H9 (cell line): ENCODE results near the gene TRRAP. TPM values are rescaled to one million over a fixed set of nuclear protein-coding genes. Genes with fewer than 3 reads are reported as not detected.

Source experiments
- DNase-seq: peaks from one replicate; pipeline ENCODE4 v3.0.0-alpha.2; 2017
- H2AFZ ChIP-seq: one replicate; pipeline ENCODE4 v1.6.1; 2013; ENCODE audit warnings: mild to moderate bottlenecking, low read length, control low read depth, moderate library complexity
- H2AK5ac ChIP-seq: 2 replicates; pipeline ENCODE4 v1.6.1; 2013; ENCODE audit warnings: low read length, control low read depth, mixed read lengths; ENCODE audit not compliant: insufficient read length
- H2BK120ac ChIP-seq: one replicate; pipeline ENCODE4 v1.6.1; 2013; ENCODE audit warnings: low read depth, mild to moderate bottlenecking, low read length, control low read depth, inconsistent platforms; ENCODE audit not compliant: poor library complexity, severe bottlenecking
- H2BK12ac ChIP-seq: 2 replicates; pipeline ENCODE4 v1.6.1; 2013; ENCODE audit warnings: low read length, control low read depth, mixed read lengths, low read depth; ENCODE audit not compliant: insufficient read length
- H2BK15ac ChIP-seq: 2 replicates; pipeline ENCODE4 v1.6.1; 2013; ENCODE audit warnings: low read depth, low read length, control low read depth
- H2BK20ac ChIP-seq: one replicate; pipeline ENCODE4 v1.6.1; 2013; ENCODE audit warnings: low read depth, mild to moderate bottlenecking, low read length, control low read depth, inconsistent platforms; ENCODE audit not compliant: poor library complexity, severe bottlenecking
- H2BK5ac ChIP-seq: 2 replicates; pipeline ENCODE4 v1.6.1; 2013; ENCODE audit warnings: low read length, control low read depth, mixed read lengths; ENCODE audit not compliant: insufficient read length
- H3K14ac ChIP-seq: 2 replicates; pipeline ENCODE4 v1.6.1; 2013; ENCODE audit warnings: low read length, control low read depth; ENCODE audit not compliant: insufficient read depth
- H3K18ac ChIP-seq: 2 replicates; pipeline ENCODE4 v1.6.1; 2013; ENCODE audit warnings: low read depth, mild to moderate bottlenecking, mixed read lengths, low read length, control low read depth; ENCODE audit not compliant: insufficient read length
- H3K23ac ChIP-seq: 2 replicates; pipeline ENCODE4 v1.6.1; 2013; ENCODE audit warnings: low read length, control low read depth, mixed read lengths, low read depth; ENCODE audit not compliant: insufficient read length
- H3K23me2 ChIP-seq: 2 replicates; pipeline ENCODE4 v1.6.1; 2013; ENCODE audit warnings: low read depth, mild to moderate bottlenecking, mixed read lengths, low read length, control low read depth; ENCODE audit not compliant: insufficient read length, poor library complexity, severe bottlenecking
- H3K27ac ChIP-seq: 2 replicates; pipeline ENCODE4 v1.5.1; 2013; ENCODE audit warnings: low read length, control low read depth, mixed read lengths, low read depth; ENCODE audit not compliant: insufficient read length
- H3K27me3 ChIP-seq: 2 replicates; pipeline ENCODE4 v1.6.1; 2013; ENCODE audit warnings: low read length, control low read depth, inconsistent platforms; ENCODE audit not compliant: insufficient read depth
- H3K4ac ChIP-seq: 2 replicates; pipeline ENCODE4 v1.6.1; 2013; ENCODE audit warnings: low read depth, mild to moderate bottlenecking, control low read depth, inconsistent platforms, low read length, moderate library complexity
- H3K4me1 ChIP-seq: 2 replicates; pipeline ENCODE4 v1.6.1; 2013; ENCODE audit warnings: low read length, control low read depth, inconsistent platforms; ENCODE audit not compliant: insufficient read depth
- H3K4me2 ChIP-seq: 2 replicates; pipeline ENCODE4 v1.6.1; 2013; ENCODE audit warnings: low read length, control low read depth, mixed read lengths; ENCODE audit not compliant: insufficient read length, insufficient read depth
- H3K56ac ChIP-seq: 2 replicates; pipeline ENCODE4 v1.6.1; 2013; ENCODE audit warnings: low read depth, mild to moderate bottlenecking, mixed read lengths, low read length, control low read depth; ENCODE audit not compliant: insufficient read length
- H3K79me1 ChIP-seq: 2 replicates; pipeline ENCODE4 v1.6.1; 2013; ENCODE audit warnings: low read depth, mild to moderate bottlenecking, moderate library complexity, low read length, control low read depth, inconsistent platforms; ENCODE audit not compliant: insufficient read depth, poor library complexity, severe bottlenecking
- H3K79me2 ChIP-seq: 2 replicates; pipeline ENCODE4 v1.6.1; 2013; ENCODE audit warnings: low read length, control low read depth, inconsistent platforms; ENCODE audit not compliant: insufficient read depth
- H3K9ac ChIP-seq: 2 replicates; pipeline ENCODE4 v1.6.1; 2013; ENCODE audit warnings: low read length, control low read depth, mixed read lengths; ENCODE audit not compliant: insufficient read length; ENCODE audit errors: extremely low read depth
- H3K9me3 ChIP-seq: one replicate; pipeline ENCODE4 v1.6.1; 2013; ENCODE audit warnings: low read depth, low read length, inconsistent platforms; ENCODE audit not compliant: control insufficient read depth
- H3T11ph ChIP-seq: one replicate; pipeline ENCODE4 v1.6.1; 2013; ENCODE audit warnings: mild to moderate bottlenecking, low read length, control low read depth, inconsistent platforms
- H4K20me1 ChIP-seq: one replicate; pipeline ENCODE4 v1.6.1; 2013; ENCODE audit not compliant: control insufficient read depth, insufficient read length, insufficient read depth
- H4K5ac ChIP-seq: 2 replicates; pipeline ENCODE4 v1.6.1; 2013; ENCODE audit warnings: low read depth, mild to moderate bottlenecking, mixed read lengths, low read length, control low read depth; ENCODE audit not compliant: insufficient read length
- H4K8ac ChIP-seq: replicated peaks from 2 replicates; pipeline ENCODE4 v1.6.1; 2013; ENCODE audit warnings: low read length, control low read depth, mixed read lengths, low read depth; ENCODE audit not compliant: insufficient read length
- H4K91ac ChIP-seq: 2 replicates; pipeline ENCODE4 v1.6.1; 2013; ENCODE audit warnings: low read depth, mild to moderate bottlenecking, moderate library complexity, mixed read lengths, low read length, control low read depth; ENCODE audit not compliant: insufficient read length
- H3K27ac Mint-ChIP-seq, 3 experiments: 2 replicates in 2 of 3; 3 replicates in 1 of 3; pipeline ENCODE4 v1.8.0; 2020 to 2021; ENCODE audit warnings: mixed read lengths in 3 of 3, mild to moderate bottlenecking in 1 of 3, moderate library complexity in 1 of 3
- H3K27me3 Mint-ChIP-seq: 2 replicates; pipeline ENCODE4 v1.8.0; 2021; ENCODE audit warnings: low read depth, mild to moderate bottlenecking, moderate library complexity, mixed read lengths
- H3K36me3 Mint-ChIP-seq, 3 experiments: 2 replicates in 2 of 3; 3 replicates in 1 of 3; pipeline ENCODE4 v1.8.0; 2020 to 2021; ENCODE audit warnings: low read depth in 3 of 3, mixed read lengths in 3 of 3; ENCODE audit not compliant: insufficient read depth in 1 of 3
- H3K4me1 Mint-ChIP-seq, 2 experiments: 2 replicates each; pipeline ENCODE4 v1.8.0; 2020; ENCODE audit warnings: mixed read lengths in 2 of 2
- H3K4me3 Mint-ChIP-seq, 2 experiments: 2 replicates in 1 of 2; 3 replicates in 1 of 2; pipeline ENCODE4 v1.8.0; 2020 to 2021; ENCODE audit warnings: mild to moderate bottlenecking in 2 of 2, mixed read lengths in 2 of 2, moderate library complexity in 1 of 2
- H3K9me3 Mint-ChIP-seq, 2 experiments: 2 replicates in 1 of 2; 3 replicates in 1 of 2; pipeline ENCODE4 v1.8.0; 2020; ENCODE audit warnings: mild to moderate bottlenecking in 2 of 2, mixed read lengths in 2 of 2, moderate library complexity in 1 of 2
- WGBS: extraction: QIAGEN DNeasy Blood & Tissue Kit; methylation state at CpG from one replicate; pipeline ENCODE4 v1.1.7; 2013; ENCODE audit warnings: missing lambda C conversion rate, low lambda C conversion rate, mixed read lengths; ENCODE audit not compliant: insufficient read length; ENCODE audit errors: extremely low coverage; 5-methylcytosine and 5-hydroxymethylcytosine counted together
- total RNA-seq: library from RNA; stranded (reverse); gene quantifications from 2 replicates; pipeline ENCODE4 v1.2.1, GENCODE V29; 2021
- TF ChIP-seq, protein P1 (sequence below): fragments of 200-600 bp; sonication (generic); conservative IDR thresholded peaks from 3 replicates; pipeline ENCODE4 v1.8.0; 2021; ENCODE audit warnings: antibody characterized with exemption, mild to moderate bottlenecking

Gene TRRAP
- total RNA-seq, 1 experiment from 2014 or later = 58.6 TPM

DNA sequence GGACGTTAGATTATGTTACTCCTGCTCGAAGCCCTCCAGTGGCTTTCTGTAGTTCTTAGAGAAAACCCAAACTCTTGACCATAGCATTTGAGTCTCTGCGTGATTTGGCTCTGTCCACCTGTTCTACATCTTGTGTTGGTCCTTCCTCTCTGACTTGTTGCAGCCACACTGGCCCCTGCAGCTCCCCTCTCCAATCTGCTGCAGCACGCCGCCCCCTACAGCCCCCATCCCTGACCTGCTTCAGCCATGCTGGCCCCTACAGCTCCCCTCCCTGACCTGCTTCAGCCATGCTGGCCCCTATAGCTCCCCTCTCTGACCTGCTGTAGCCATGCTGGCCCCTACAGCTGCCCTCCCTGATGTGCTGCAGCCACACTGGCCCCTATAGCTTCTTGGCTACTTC lies 29.2 kb downstream of the TRRAP start:
- WGBS = no CpG with 5 or more reads among the region's 5 CpGs
- H3K27me3 Mint-ChIP-seq = no peaks in the 10 kb centered on the region
- no peak overlapping the region for H3K9ac ChIP-seq
- no peak overlapping the region; a peak in 1 of 5 replicates for H3K4me3 Mint-ChIP-seq
- no peaks in the 10 kb centered on the region for H3K79me2 ChIP-seq
- no peak overlapping the region for H3T11ph ChIP-seq
- H2BK15ac ChIP-seq = no peak overlapping the region
- H3K36me3 Mint-ChIP-seq = peaks cover 81 to 100% (median 96%) of the 10 kb centered on the region in 3 experiments
- H2AK5ac ChIP-seq = no peak overlapping the region
- H3K27me3 ChIP-seq = no peaks in the 10 kb centered on the region
- no peak overlapping the region for H3K18ac ChIP-seq
- no peaks in the 10 kb centered on the region for H3K4me1 Mint-ChIP-seq
- H3K23me2 ChIP-seq = no peaks in the 10 kb centered on the region
- H2BK120ac ChIP-seq = no peak overlapping the region
- no peak overlapping the region for H4K91ac ChIP-seq
- no peak overlapping the region for H3K14ac ChIP-seq
- no peak overlapping the region for H2BK20ac ChIP-seq
- H3K23ac ChIP-seq = no peak overlapping the region
- H3K79me1 ChIP-seq = no peaks in the 10 kb centered on the region
- peaks cover 2% of the 10 kb centered on the region for H4K20me1 ChIP-seq
- no peak overlapping the region for H3K4me2 ChIP-seq
- no peak overlapping the region for H4K8ac ChIP-seq
- no peak overlapping the region for H2BK12ac ChIP-seq
- no peak overlapping the region for H3K27ac ChIP-seq
- H4K5ac ChIP-seq = no peak overlapping the region
- no peak overlapping the region for H3K27ac Mint-ChIP-seq
- H3K4me1 ChIP-seq = no peaks in the 10 kb centered on the region
- DNase-seq = no peak
- peaks cover 19 to 22% of the 10 kb centered on the region in 2 experiments for H3K9me3 Mint-ChIP-seq
- peaks cover 8% of the 10 kb centered on the region for H3K9me3 ChIP-seq
- no peak overlapping the region for H2BK5ac ChIP-seq
- TF ChIP-seq, protein P1, sequence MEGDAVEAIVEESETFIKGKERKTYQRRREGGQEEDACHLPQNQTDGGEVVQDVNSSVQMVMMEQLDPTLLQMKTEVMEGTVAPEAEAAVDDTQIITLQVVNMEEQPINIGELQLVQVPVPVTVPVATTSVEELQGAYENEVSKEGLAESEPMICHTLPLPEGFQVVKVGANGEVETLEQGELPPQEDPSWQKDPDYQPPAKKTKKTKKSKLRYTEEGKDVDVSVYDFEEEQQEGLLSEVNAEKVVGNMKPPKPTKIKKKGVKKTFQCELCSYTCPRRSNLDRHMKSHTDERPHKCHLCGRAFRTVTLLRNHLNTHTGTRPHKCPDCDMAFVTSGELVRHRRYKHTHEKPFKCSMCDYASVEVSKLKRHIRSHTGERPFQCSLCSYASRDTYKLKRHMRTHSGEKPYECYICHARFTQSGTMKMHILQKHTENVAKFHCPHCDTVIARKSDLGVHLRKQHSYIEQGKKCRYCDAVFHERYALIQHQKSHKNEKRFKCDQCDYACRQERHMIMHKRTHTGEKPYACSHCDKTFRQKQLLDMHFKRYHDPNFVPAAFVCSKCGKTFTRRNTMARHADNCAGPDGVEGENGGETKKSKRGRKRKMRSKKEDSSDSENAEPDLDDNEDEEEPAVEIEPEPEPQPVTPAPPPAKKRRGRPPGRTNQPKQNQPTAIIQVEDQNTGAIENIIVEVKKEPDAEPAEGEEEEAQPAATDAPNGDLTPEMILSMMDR = no peak
- H3K4ac ChIP-seq = no peak overlapping the region
- H3K56ac ChIP-seq = no peak overlapping the region
- H2AFZ ChIP-seq = no peak overlapping the region
